ENCODE results near the gene ASCC1. TPM values are rescaled to one million over a fixed set of nuclear protein-coding genes. Genes with fewer than 3 reads are reported as not detected.

ASCC1 gene
- total and polyA plus RNA-seq, 2 of the 13 experiments (the other 11 are each of a cell fraction or from before 2014, with no cell fraction given): 21.6 to 30.1 TPM

- TF ChIP-seq MLLT10 (CRISPR knock-in tag; IDR thresholded peaks at IDR 0.05) (no peak), SIN3B (IDR thresholded peaks at IDR 0.05; ENCODE audit: low read length) (no peak), FLYWCH1 (CRISPR knock-in tag; IDR thresholded peaks at IDR 0.05) (no peak), PREB (CRISPR knock-in tag; IDR thresholded peaks at IDR 0.05) (no peak), ZNF143 (CRISPR knock-in tag; IDR thresholded peaks at IDR 0.05) (no peak), SNAPC5 (CRISPR knock-in tag; IDR thresholded peaks at IDR 0.05; ENCODE audit: borderline replicate concordance) (no peak), ZSCAN22 (CRISPR knock-in tag; IDR thresholded peaks at IDR 0.05) (no peak), MLXIP (CRISPR knock-in tag; IDR thresholded peaks at IDR 0.05; ENCODE audit: borderline replicate concordance) (no peak), ZNF800 (CRISPR knock-in tag; IDR thresholded peaks at IDR 0.05) (no peak), ZNF468 (CRISPR knock-in tag; IDR thresholded peaks at IDR 0.05) (no peak), KDM5B (CRISPR knock-in tag; IDR thresholded peaks at IDR 0.05; ENCODE audit: borderline replicate concordance) (no peak), ZNF546 (CRISPR knock-in tag; conservative IDR thresholded peaks at IDR 0.05) (no peak), ZSCAN31 (CRISPR knock-in tag; IDR thresholded peaks at IDR 0.05; ENCODE audit: low read depth) (peak; percentile 76; the same call in 1 of the 2 replicates), ZNF501 (CRISPR knock-in tag; IDR thresholded peaks at IDR 0.05) (no peak), ZBTB21 (CRISPR knock-in tag; IDR thresholded peaks at IDR 0.05) (0 out of 2 replicates have a peak, but pooled peaks have one; percentile 68), CHCHD3 (CRISPR knock-in tag; IDR thresholded peaks at IDR 0.05) (no peak), GABPA (IDR thresholded peaks at IDR 0.05; ENCODE audit: low read depth, low read length) (no peak), GABPA (CRISPR knock-in tag; IDR thresholded peaks at IDR 0.05; ENCODE audit: low read depth) (peak; percentile 54; the same call in 1 of the 2 replicates), ZBTB42 (CRISPR knock-in tag; IDR thresholded peaks at IDR 0.05) (no peak), ZNF598 (CRISPR knock-in tag; IDR thresholded peaks at IDR 0.05; ENCODE audit: borderline replicate concordance) (no peak), ZNF83 (CRISPR knock-in tag; IDR thresholded peaks at IDR 0.05; ENCODE audit: borderline replicate concordance) (no peak)
- TF ChIP-seq, protein P1, sequence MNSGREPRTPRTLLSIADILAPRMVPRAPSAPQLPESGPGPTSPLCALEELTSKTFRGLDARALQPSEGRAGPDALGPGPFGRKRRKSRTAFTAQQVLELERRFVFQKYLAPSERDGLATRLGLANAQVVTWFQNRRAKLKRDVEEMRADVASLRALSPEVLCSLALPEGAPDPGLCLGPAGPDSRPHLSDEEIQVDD (CRISPR knock-in tag; IDR thresholded peaks at IDR 0.05; ENCODE audit: borderline replicate concordance): no peak
- TF ChIP-seq, protein P2, sequence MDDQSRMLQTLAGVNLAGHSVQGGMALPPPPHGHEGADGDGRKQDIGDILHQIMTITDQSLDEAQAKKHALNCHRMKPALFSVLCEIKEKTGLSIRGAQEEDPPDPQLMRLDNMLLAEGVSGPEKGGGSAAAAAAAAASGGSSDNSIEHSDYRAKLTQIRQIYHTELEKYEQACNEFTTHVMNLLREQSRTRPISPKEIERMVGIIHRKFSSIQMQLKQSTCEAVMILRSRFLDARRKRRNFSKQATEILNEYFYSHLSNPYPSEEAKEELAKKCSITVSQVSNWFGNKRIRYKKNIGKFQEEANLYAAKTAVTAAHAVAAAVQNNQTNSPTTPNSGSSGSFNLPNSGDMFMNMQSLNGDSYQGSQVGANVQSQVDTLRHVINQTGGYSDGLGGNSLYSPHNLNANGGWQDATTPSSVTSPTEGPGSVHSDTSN (CRISPR knock-in tag; IDR thresholded peaks at IDR 0.05; ENCODE audit: borderline replicate concordance): no peak
Measured at GRCh38 chr10:72098301-72098835, 117.7 kb downstream of the ASCC1 start (continued).

Measured in HepG2 (cell line).